Measurements from ENCODE around the gene LUC7L.

LUC7L gene

GRCh38 chr16:245105-245504 lies 15.9 kb upstream of the LUC7L start:
- Histone ChIP-seq H3K4me1 (ENCODE audit: control insufficient read depth, low read length) (peaks cover 4% of the 10 kb centered on the region; the same call in 1 of the 2 replicates), H3K27ac (ENCODE audit: low read depth, low read length) (no peak overlapping the region), H3K79me2 (ENCODE audit: control insufficient read depth, low read length) (peaks cover 15% of the 10 kb centered on the region), H3K9me3 (ENCODE audit: control insufficient read depth, insufficient read depth, low read length) (no peaks in the 10 kb centered on the region), H3K36me3 (ENCODE audit: control insufficient read depth, low read length) (no peaks in the 10 kb centered on the region), H3K4me2 (ENCODE audit: low read length) (no peak overlapping the region), H3K4me3 (ENCODE audit: low read length) (no peak overlapping the region), H3K9me2 (replicated peaks; ENCODE audit: control insufficient read depth, low read length) (no peaks in the 10 kb centered on the region), H3F3A (ENCODE audit: control insufficient read depth, insufficient read depth) (no peaks in the 10 kb centered on the region), H4K20me1 (ENCODE audit: control insufficient read depth, insufficient read depth, low read depth, low read length) (peaks cover 2% of the 10 kb centered on the region; the same call in 1 of the 2 replicates), H3K27me3 (ENCODE audit: control insufficient read depth, low read length) (no peaks in the 10 kb centered on the region)
- TF ChIP-seq EZH2phosphoT487 (IDR thresholded peaks at IDR 0.05; ENCODE audit: borderline replicate concordance, low read length): no peak

GRCh38 chr16:243348-243747 lies 14.1 kb upstream of the LUC7L start:
- H4K20me1 ChIP-seq (ENCODE audit: control insufficient read depth, insufficient read depth, low read depth, low read length): peaks cover 2% of the 10 kb centered on the region; the same call in 1 of the 2 replicates
- no peak overlapping the region for H3K27ac ChIP-seq (ENCODE audit: low read depth, low read length)
- no peak overlapping the region for H3K4me2 ChIP-seq (ENCODE audit: low read length)
- no peaks in the 10 kb centered on the region for H3K27me3 ChIP-seq (ENCODE audit: control insufficient read depth, low read length)
- TF ChIP-seq CTCF (IDR thresholded peaks at IDR 0.05; ENCODE audit: low read depth, low read length, poor library complexity, severe bottlenecking) (no peak), EZH2phosphoT487 (IDR thresholded peaks at IDR 0.05; ENCODE audit: borderline replicate concordance, low read length) (no peak)
- no peaks in the 10 kb centered on the region for H3K9me3 ChIP-seq (ENCODE audit: control insufficient read depth, insufficient read depth, low read length)
- peaks cover 4% of the 10 kb centered on the region; the same call in 1 of the 2 replicates for H3K4me1 ChIP-seq (ENCODE audit: control insufficient read depth, low read length)
- no peaks in the 10 kb centered on the region for H3F3A ChIP-seq (ENCODE audit: control insufficient read depth, insufficient read depth)
- peaks cover 21% of the 10 kb centered on the region for H3K79me2 ChIP-seq (ENCODE audit: control insufficient read depth, low read length)
- H3K36me3 ChIP-seq (ENCODE audit: control insufficient read depth, low read length): no peaks in the 10 kb centered on the region
- H3K4me3 ChIP-seq (ENCODE audit: low read length): no peak overlapping the region
- no peaks in the 10 kb centered on the region for H3K9me2 ChIP-seq (replicated peaks; ENCODE audit: control insufficient read depth, low read length)

DNA sequence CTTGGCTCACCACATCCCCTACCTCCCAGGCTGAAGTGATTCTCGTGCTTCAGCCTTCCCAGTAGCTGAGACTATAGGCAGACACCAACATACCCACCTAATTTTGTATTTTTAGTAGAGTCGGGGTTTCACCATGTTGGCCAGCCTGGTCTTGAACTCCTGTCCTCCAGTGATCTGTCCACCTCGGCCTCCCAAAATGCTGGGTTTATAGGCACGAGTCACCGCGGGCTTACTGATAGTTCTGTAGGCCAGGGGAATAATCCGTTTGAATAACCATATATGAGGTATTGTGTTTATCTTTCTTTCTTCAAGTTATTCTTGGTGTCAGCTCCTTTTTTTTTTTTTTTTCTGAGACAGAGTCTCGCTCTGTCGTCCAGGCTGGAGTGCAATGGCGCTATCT lies 13.0 kb upstream of the LUC7L start:
- Histone ChIP-seq H3K4me1 (ENCODE audit: control insufficient read depth, low read length) (peaks cover 4% of the 10 kb centered on the region; the same call in 1 of the 2 replicates), H3K4me3 (ENCODE audit: low read length) (no peak overlapping the region), H3K9me3 (ENCODE audit: control insufficient read depth, insufficient read depth, low read length) (no peaks in the 10 kb centered on the region), H3K4me2 (ENCODE audit: low read length) (no peak overlapping the region), H3K9me2 (replicated peaks; ENCODE audit: control insufficient read depth, low read length) (no peaks in the 10 kb centered on the region), H3F3A (ENCODE audit: control insufficient read depth, insufficient read depth) (no peaks in the 10 kb centered on the region; the same call in 1 of the 2 replicates), H4K20me1 (ENCODE audit: control insufficient read depth, insufficient read depth, low read depth, low read length) (peaks cover 2% of the 10 kb centered on the region; the same call in 1 of the 2 replicates), H3K79me2 (ENCODE audit: control insufficient read depth, low read length) (peaks cover 24% of the 10 kb centered on the region), H3K27me3 (ENCODE audit: control insufficient read depth, low read length) (no peaks in the 10 kb centered on the region), H3K36me3 (ENCODE audit: control insufficient read depth, low read length) (no peaks in the 10 kb centered on the region), H3K27ac (ENCODE audit: low read depth, low read length) (no peak overlapping the region)
- no peak for TF ChIP-seq CTCF (IDR thresholded peaks at IDR 0.05; ENCODE audit: low read depth, low read length, poor library complexity, severe bottlenecking)
- no peak for TF ChIP-seq EZH2phosphoT487 (IDR thresholded peaks at IDR 0.05; ENCODE audit: borderline replicate concordance, low read length)

DNA sequence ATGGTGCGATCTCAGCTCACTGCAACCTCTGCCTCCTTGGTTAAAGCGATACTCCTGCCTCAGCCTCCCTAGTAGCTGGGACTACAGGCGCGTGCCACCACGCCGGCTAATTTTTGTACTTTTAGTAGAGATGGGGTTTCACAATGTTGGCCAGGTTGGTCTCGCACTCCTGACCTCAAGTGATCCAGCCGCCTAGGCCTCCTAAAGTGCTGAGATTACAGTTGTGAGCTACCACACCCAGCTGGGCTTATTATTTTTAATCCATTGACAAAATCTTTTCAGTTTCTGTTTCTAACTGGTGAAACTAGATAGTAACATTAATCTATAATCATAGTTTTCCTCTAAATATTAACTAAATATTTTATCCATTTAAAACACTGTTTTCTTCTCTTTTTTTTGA lies 11.3 kb upstream of the LUC7L start:
- Histone ChIP-seq H3K79me2 (ENCODE audit: control insufficient read depth, low read length) (peaks cover 31% of the 10 kb centered on the region), H3K36me3 (ENCODE audit: control insufficient read depth, low read length) (no peaks in the 10 kb centered on the region), H3K4me1 (ENCODE audit: control insufficient read depth, low read length) (peaks cover 7% of the 10 kb centered on the region), H3K4me3 (ENCODE audit: low read length) (no peak overlapping the region), H3F3A (ENCODE audit: control insufficient read depth, insufficient read depth) (peaks cover 2% of the 10 kb centered on the region; the same call in 1 of the 2 replicates), H3K27me3 (ENCODE audit: control insufficient read depth, low read length) (no peaks in the 10 kb centered on the region), H3K4me2 (ENCODE audit: low read length) (no peak overlapping the region), H4K20me1 (ENCODE audit: control insufficient read depth, insufficient read depth, low read depth, low read length) (peaks cover 2% of the 10 kb centered on the region; the same call in 1 of the 2 replicates), H3K27ac (ENCODE audit: low read depth, low read length) (no peak overlapping the region), H3K9me3 (ENCODE audit: control insufficient read depth, insufficient read depth, low read length) (no peaks in the 10 kb centered on the region), H3K9me2 (replicated peaks; ENCODE audit: control insufficient read depth, low read length) (no peaks in the 10 kb centered on the region)
- TF ChIP-seq CTCF (IDR thresholded peaks at IDR 0.05; ENCODE audit: low read depth, low read length, poor library complexity, severe bottlenecking) (no peak), EZH2phosphoT487 (IDR thresholded peaks at IDR 0.05; ENCODE audit: borderline replicate concordance, low read length) (no peak)

All from DOHH2 (cell line).